Measurements from ENCODE around the gene VPS45. TPM values are rescaled to one million over a fixed set of nuclear protein-coding genes. Genes with fewer than 3 reads are reported as not detected.
A peak's percentile ranks its signal among the peaks of the same experiment; 100 is the strongest.
"Not testable (repeated sequence)": the region's sequence is repeated elsewhere in the genome, so short reads cannot be mapped to it uniquely, and the experiment has no call there.

Gene VPS45
- total and polyA plus RNA-seq, 2 experiments from 2014 or later: 41.7 to 42.0 TPM

GRCh38 chr1:150132372-150132771 lies 64.8 kb downstream of the VPS45 start:
- Histone ChIP-seq H3K9me2 (ENCODE audit: insufficient read depth) (no peaks in the 10 kb centered on the region), H3K79me2 (ENCODE audit: insufficient read depth) (no peaks in the 10 kb centered on the region), H3K4me2 (ENCODE audit: unreplicated experiment) (no peak overlapping the region), H4K20me1 (ENCODE audit: insufficient read depth) (no peaks in the 10 kb centered on the region), H3K27ac (no peak overlapping the region), H3K27me3 (replicated peaks; ENCODE audit: insufficient read depth) (no peaks in the 10 kb centered on the region), H2AFZ (no peak overlapping the region), H3K4me1 (ENCODE audit: insufficient read depth) (peaks cover 15% of the 10 kb centered on the region), H3K9ac (no peak overlapping the region), H3K36me3 (ENCODE audit: low read depth) (no peaks in the 10 kb centered on the region), H3K4me3 (no peak overlapping the region), H3F3A (ENCODE audit: insufficient read depth) (peaks cover 5% of the 10 kb centered on the region; the same call in 1 of the 2 replicates), H3K9me3 (ENCODE audit: low read depth) (no peaks in the 10 kb centered on the region)
- no peak for TF ChIP-seq EZH2phosphoT487 (IDR thresholded peaks at IDR 0.05; ENCODE audit: insufficient read depth, low read depth)
- no peak for TF ChIP-seq EZH2 (IDR thresholded peaks at IDR 0.05; ENCODE audit: insufficient read depth, poor library complexity, severe bottlenecking)
- no peak for DNase-seq
- WGBS, 2 experiments (ENCODE audit: low coverage in 1 of 2, low lambda C conversion rate in 2 of 2, missing lambda C conversion rate in 2 of 2): 50 to 60% methylated on average over 1 of the region's 1 CpG
- in situ Hi-C loops (cut with MboI): no loop called here

- Histone ChIP-seq H3K4me2 (ENCODE audit: unreplicated experiment) (no peak overlapping the region), H3K4me3 (no peak overlapping the region), H2AFZ (no peak overlapping the region), H3F3A (ENCODE audit: insufficient read depth) (peaks cover 5% of the 10 kb centered on the region; the same call in 1 of the 2 replicates), H3K27me3 (replicated peaks; ENCODE audit: insufficient read depth) (no peaks in the 10 kb centered on the region), H3K9me2 (ENCODE audit: insufficient read depth) (no peaks in the 10 kb centered on the region), H3K9me3 (ENCODE audit: low read depth) (no peaks in the 10 kb centered on the region), H3K9ac (no peak overlapping the region), H3K79me2 (ENCODE audit: insufficient read depth) (no peaks in the 10 kb centered on the region), H3K27ac (no peak overlapping the region), H4K20me1 (ENCODE audit: insufficient read depth) (no peaks in the 10 kb centered on the region), H3K4me1 (ENCODE audit: insufficient read depth) (peaks cover 9% of the 10 kb centered on the region; the same call in 1 of the 2 replicates), H3K36me3 (ENCODE audit: low read depth) (no peaks in the 10 kb centered on the region)
- no peak for DNase-seq
- in situ Hi-C loops (cut with MboI): no loop called here
- TF ChIP-seq EZH2phosphoT487 (IDR thresholded peaks at IDR 0.05; ENCODE audit: insufficient read depth, low read depth) (no peak), EZH2 (IDR thresholded peaks at IDR 0.05; ENCODE audit: insufficient read depth, poor library complexity, severe bottlenecking) (no peak)
- 97 to 98% methylated on average over 1 of the region's 1 CpG for WGBS, 2 experiments (ENCODE audit: low coverage in 1 of 2, low lambda C conversion rate in 2 of 2, missing lambda C conversion rate in 2 of 2)
Observed at GRCh38 chr1:150134537-150134936, 67.0 kb downstream of the VPS45 start.

GRCh38 chr1:150135400-150135799 lies 67.8 kb downstream of the VPS45 start:
- H3K27me3 ChIP-seq (replicated peaks; ENCODE audit: insufficient read depth); in situ Hi-C loops (cut with MboI); H3K9ac ChIP-seq; H3K27ac ChIP-seq; H3K4me3 ChIP-seq; H3K79me2 ChIP-seq (ENCODE audit: insufficient read depth); H2AFZ ChIP-seq; H3F3A ChIP-seq (ENCODE audit: insufficient read depth); H3K36me3 ChIP-seq (ENCODE audit: low read depth); H3K4me1 ChIP-seq (ENCODE audit: insufficient read depth); H3K4me2 ChIP-seq (ENCODE audit: unreplicated experiment); H3K9me2 ChIP-seq (ENCODE audit: insufficient read depth); H4K20me1 ChIP-seq (ENCODE audit: insufficient read depth); H3K9me3 ChIP-seq (ENCODE audit: low read depth): not testable (repeated sequence)
- peak; percentile 18 for DNase-seq
- WGBS, 2 experiments (ENCODE audit: low coverage in 1 of 2, low lambda C conversion rate in 2 of 2, missing lambda C conversion rate in 2 of 2): 85% methylated on average over 6 of the region's 6 CpGs

- Histone ChIP-seq H3K9me3 (ENCODE audit: low read depth) (no peaks in the 10 kb centered on the region), H3K27ac (no peak overlapping the region), H3K9ac (no peak overlapping the region), H3F3A (ENCODE audit: insufficient read depth) (0 out of 2 replicates have a peak, but pooled peaks cover 10% of the 10 kb centered on the region), H4K20me1 (ENCODE audit: insufficient read depth) (no peaks in the 10 kb centered on the region), H3K36me3 (ENCODE audit: low read depth) (no peaks in the 10 kb centered on the region), H3K27me3 (replicated peaks; ENCODE audit: insufficient read depth) (no peaks in the 10 kb centered on the region), H3K4me1 (ENCODE audit: insufficient read depth) (peaks cover 11% of the 10 kb centered on the region; the same call in 1 of the 2 replicates), H3K9me2 (ENCODE audit: insufficient read depth) (no peaks in the 10 kb centered on the region), H3K4me2 (ENCODE audit: unreplicated experiment) (no peak overlapping the region), H2AFZ (no peak overlapping the region), H3K4me3 (no peak overlapping the region), H3K79me2 (ENCODE audit: insufficient read depth) (no peaks in the 10 kb centered on the region)
- DNase-seq: no peak
- WGBS, 2 experiments (ENCODE audit: low coverage in 1 of 2, low lambda C conversion rate in 2 of 2, missing lambda C conversion rate in 2 of 2): 68 to 70% methylated on average over 5 of the region's 5 CpGs
- in situ Hi-C loops (cut with MboI): no loop called here
- TF ChIP-seq EZH2phosphoT487 (IDR thresholded peaks at IDR 0.05; ENCODE audit: insufficient read depth, low read depth): no peak
- no peak for TF ChIP-seq EZH2 (IDR thresholded peaks at IDR 0.05; ENCODE audit: insufficient read depth, poor library complexity, severe bottlenecking)
Observed at GRCh38 chr1:150138044-150138443, 70.5 kb downstream of the VPS45 start.

GRCh38 chr1:150141452-150141851 lies 73.9 kb downstream of the VPS45 start:
- Histone ChIP-seq H3K4me2 (ENCODE audit: unreplicated experiment) (no peak overlapping the region), H3K27me3 (replicated peaks; ENCODE audit: insufficient read depth) (no peaks in the 10 kb centered on the region), H3K9me2 (ENCODE audit: insufficient read depth) (no peaks in the 10 kb centered on the region), H3K4me3 (no peak overlapping the region), H3K36me3 (ENCODE audit: low read depth) (no peaks in the 10 kb centered on the region), H2AFZ (no peak overlapping the region), H3K9me3 (ENCODE audit: low read depth) (no peaks in the 10 kb centered on the region), H3K27ac (no peak overlapping the region), H3F3A (ENCODE audit: insufficient read depth) (0 out of 2 replicates have a peak, but pooled peaks cover 10% of the 10 kb centered on the region), H3K4me1 (ENCODE audit: insufficient read depth) (peaks cover 7% of the 10 kb centered on the region; the same call in 1 of the 2 replicates), H3K9ac (no peak overlapping the region), H3K79me2 (ENCODE audit: insufficient read depth) (no peaks in the 10 kb centered on the region), H4K20me1 (ENCODE audit: insufficient read depth) (no peaks in the 10 kb centered on the region)
- DNase-seq: no peak
- no peak for TF ChIP-seq EZH2 (IDR thresholded peaks at IDR 0.05; ENCODE audit: insufficient read depth, poor library complexity, severe bottlenecking)
- TF ChIP-seq EZH2phosphoT487 (IDR thresholded peaks at IDR 0.05; ENCODE audit: insufficient read depth, low read depth): no peak
- in situ Hi-C loops (cut with MboI): no loop called here
